Measurements from ENCODE around the gene GOLGA6C.
"Not testable (repeated sequence)": the region's sequence is repeated elsewhere in the genome, so short reads cannot be mapped to it uniquely, and the experiment has no call there.

Gene GOLGA6C, protein sequence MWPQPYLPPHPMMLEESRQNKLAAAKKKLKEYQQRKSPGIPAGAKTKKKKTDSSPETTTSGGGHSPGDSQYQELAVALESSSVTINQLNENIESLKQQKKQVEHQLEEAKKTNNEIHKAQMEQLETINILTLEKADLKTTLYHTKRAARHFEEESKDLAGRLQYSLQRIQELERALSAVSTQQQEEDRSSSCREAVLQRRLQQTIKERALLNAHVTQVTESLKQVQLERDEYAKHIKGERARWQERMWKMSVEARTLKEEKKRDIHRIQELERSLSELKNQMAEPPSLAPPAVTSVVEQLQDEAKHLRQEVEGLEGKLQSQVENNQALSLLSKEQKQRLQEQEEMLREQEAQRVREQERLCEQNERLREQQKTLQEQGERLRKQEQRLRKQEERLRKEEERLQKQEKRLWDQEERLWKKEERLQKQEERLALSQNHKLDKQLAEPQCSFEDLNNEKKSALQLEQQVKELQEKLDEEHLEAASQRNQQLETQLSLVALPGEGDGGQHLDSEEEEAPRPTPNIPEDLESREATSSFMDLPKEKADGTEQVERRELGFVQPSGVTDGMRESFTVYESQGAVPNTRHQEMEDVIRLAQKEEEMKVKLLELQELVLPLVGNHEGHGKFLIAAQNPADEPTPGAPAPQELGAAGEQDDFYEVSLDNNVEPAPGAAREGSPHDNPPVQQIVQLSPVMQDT

DNA sequence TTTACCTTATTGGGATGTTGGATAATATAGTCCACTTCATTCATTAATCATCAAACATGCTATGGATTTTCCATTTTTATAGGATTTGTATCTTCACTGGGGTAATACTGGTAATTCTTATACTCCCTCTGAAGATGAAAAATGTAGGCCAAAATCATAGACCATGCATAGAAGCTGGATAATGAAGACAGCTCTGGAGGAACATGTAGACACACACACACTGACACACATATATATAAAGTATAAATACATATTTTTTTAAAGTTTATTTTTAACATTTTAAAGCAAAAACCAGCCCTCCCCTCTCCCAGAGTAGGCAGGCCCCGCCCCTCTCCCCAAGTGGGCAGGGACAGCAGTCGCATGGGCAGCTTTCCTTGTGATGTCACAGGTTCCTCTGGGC lies at the start of gene GOLGA6C:
Gene GOLGA6C, plus strand, starts transcription at position 301 of the 400 bp plus-strand sequence. CDS start 265 bp downstream, outside the sequence.
- DNase-seq (ENCODE audit: low spot score) = not testable (repeated sequence)

DNA sequence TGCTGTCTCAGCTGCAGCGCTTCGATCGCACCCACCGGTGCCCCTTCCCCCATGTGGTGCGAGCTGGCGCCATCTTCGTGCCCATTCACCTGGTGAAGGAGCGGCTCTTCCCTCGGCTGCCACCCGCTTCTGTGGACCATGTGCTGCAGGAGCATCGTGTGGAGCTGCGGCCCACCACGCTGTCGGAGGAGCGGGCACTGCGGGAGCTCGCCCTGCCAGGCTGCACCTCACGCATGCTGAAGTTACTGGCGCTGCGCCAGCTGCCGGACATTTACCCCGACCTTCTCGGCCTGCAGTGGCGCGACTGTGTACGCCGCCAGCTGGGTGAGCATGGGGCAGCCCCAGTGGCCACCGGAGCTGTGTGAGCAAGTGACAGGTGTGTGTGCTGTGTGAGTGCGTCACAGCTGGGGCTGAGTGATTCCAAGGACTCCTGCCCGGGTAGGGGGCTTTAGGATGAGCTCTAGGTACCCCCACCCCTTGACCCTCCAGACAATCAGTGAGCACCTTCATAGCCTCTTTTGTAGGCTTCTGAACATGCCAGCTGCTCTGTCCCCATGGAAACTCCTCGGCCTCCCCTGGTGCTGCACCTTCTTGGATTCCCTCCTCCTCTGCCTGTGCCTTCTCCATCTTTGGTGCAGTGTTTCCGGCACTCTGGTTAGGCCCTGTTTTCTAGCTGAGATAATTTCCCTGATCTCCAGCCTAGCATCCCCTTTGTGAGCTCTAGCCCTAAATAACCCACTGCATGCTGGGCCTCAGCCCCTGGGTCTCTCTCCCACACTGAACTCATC lies 49.4 kb upstream of the GOLGA6C start:
- DNase-seq (ENCODE audit: low spot score) = no peak

DNA sequence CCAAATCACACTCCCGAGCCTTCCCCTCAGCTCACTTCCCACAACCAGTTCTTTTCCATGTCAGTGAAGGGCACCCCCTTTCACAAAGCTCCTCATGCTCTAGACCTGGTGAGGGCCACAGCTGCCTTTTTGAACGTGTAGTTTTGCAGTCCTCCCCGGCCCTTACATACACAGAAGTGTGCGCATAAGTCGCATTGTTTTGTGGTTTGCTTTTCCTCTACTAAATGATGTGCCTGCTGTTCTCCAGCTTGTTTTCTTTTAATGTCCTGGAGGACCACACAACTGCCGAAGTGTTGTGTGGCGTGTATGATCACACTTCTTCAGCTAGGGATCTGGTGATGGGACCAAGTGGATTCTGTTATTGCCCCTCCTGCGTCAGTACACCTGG lies 48.9 kb upstream of the GOLGA6C start:
- no peak for DNase-seq (ENCODE audit: low spot score)

DNA sequence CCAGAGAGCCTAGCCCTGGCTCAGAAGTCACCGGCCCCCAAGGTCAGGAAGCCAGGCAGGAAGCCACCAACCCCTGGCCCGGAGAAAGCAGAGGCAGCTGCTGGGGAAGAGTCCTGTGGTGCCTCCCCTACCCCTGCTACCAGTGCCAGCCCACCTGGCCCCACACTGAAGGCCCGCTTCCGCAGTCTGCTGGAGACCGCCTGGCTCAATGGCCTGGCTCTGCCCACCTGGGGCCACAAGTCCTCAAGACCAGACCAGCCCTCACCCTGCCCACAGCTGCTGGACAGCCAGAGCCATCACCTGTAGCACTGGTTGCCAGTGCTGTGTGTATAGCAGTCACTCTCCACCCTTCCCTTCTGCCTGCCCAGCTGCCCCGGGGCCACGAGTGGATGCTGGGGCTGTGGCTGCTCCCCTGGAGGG lies 47.3 kb upstream of the GOLGA6C start:
- no peak for DNase-seq (ENCODE audit: low spot score)

DNA sequence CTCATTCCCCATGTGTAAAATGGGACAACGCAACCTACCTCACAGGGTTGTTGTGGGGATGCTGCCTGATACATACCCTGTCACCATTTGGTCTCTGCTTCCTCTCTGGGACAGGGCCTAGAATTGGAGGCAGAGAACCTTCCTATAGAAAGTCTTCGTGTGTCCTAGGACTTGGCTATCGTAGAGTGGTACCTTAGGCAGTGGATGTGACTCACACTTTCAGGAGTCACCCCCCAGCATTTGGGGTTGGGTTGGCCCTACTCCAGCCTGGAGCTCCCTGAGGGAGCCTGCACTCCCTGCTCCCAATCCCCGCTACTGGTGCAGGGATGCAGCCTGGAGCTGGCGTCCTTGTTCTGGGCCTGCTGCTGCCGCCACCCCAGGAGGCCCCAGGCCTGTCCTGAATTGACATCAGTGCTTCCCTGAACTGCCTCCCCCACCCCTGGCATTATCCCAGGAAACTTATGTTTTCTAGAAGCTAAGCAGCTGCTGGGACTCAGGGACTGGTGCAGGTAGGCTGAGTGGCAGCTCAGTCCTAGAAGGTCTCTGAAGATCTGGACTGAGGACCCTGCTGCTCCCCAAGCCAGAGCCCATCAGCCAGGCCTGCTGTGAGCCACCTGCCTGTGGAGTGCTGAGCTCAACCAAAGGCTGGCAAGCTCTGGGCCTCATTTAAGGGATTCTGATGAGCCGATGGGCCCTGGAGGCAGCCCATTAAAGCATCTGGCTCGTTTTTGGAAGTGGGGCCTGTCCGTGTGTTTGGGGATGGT lies 46.5 kb upstream of the GOLGA6C start:
- DNase-seq (ENCODE audit: low spot score) = no peak

DNA sequence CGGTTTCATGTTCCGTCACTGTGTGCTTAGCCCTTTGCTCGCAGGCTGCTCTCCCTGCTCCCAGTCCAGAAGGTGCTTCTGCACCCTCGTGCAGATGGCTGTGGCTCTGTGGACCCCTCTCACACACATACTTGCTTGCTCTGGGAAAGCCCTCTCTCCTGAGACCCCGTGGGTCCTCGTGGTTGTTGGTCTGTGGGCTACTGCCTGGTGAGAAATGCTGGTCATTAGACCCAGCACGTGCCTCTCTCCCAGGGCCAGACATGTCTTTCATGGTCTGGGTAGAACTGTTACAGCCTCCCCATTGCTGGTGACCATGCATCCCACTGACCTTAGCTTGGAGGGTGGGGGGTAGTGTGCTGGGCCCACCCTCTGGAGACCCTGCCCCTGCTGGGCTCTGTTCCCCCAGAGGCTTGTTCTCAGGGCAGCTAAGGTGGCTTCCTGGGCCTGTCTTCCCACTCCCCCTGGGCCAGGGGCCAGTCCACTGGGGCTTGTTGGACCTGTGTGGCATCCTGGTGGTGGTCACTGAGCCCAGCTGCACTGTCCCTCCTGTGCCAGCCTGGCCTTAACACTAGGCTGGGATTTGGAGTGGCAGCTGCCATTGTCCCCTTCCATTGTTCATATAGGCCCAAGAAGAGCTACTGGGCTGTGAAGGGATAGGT lies 45.8 kb upstream of the GOLGA6C start:
- no peak for DNase-seq (ENCODE audit: low spot score)

DNA sequence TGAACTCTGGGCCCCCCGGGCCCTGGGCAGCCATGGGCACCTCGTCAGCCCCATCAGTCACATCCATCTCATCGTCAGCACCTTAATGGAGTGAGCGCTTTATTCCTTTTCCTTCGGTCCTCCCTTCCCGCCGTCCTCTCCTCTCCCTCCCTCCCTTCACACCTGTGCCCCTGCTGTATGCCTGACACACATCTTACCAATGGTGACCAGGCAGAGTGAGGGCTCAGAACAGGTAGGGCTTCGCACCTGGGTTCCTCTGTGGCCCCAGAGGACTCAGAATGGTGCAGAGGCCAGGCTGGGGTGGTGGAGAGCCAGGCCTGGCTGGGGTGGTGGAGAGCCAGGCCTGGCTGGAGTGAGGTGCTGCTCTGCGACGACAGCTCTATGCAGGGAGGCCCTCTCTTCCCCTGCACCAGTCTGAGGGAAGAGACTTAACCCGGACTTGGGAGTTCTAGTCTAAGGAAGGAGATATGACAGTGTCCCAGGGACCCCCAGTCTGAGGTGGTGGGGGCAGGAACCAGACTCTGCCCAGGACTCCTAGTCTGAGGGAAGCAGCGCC lies 44.8 kb upstream of the GOLGA6C start:
- no peak for DNase-seq (ENCODE audit: low spot score)

DNA sequence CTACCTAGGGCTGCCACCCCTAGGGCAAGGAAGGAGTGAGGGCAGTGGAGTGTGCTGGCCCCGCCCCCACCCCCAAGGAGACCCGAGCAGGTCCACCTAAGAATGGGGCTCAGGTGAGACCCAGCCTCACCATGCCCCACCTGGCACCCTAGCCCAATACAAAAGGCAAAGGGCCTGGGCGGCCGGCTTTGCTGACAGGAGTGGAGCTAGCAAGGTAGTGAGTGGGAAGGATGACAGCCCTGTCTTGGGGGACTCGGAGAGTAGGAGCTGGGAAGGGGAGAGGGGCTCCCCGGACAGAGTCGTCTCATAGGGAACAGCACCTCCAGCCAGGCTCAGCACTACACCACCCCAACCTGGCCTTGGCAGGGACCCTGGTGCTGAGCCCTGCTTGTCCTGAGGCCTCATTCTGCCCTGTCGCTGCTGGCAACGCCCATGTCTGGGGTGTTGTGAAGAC lies 44.3 kb upstream of the GOLGA6C start:
- DNase-seq (ENCODE audit: low spot score) = no peak

DNA sequence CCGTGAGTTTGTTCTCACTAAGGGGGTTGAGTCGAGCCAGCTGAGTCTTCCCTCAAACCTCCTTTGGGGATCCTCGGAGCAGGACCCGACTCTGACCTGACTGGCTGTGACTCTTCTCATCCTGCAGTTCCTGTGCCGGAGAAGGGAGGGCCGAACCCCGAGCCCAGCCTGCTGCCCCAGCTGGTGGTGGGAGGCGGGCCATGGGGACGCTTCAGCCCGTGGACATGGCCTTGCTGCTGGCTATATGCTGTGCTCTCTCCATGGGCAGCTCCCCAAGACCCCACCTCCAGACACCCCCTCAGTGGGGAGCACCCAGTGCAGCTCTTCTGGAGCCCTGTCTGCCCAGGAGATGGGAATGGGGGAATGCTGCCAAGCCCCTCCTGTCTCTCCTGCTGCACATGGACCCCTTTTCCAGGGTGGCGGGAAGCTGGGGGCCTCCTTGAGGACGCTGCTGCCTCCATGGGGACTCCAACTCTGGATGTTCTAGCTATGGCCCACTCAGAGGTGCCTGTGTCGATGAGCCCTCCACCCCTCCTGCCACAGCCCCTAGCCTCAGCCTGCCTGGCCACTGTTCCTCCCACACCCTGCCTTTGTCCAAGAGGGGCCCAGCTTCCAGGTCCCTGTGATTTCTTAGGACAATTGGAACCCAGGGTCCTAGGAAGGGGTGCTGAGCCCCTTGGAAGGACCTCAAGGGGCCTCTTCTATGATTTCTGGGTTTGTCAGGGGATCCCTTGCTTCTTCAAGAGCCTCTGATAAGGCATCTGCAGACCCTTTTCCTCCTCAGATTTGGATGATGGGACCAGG lies 43.6 kb upstream of the GOLGA6C start:
- DNase-seq (ENCODE audit: low spot score) = no peak

DNA sequence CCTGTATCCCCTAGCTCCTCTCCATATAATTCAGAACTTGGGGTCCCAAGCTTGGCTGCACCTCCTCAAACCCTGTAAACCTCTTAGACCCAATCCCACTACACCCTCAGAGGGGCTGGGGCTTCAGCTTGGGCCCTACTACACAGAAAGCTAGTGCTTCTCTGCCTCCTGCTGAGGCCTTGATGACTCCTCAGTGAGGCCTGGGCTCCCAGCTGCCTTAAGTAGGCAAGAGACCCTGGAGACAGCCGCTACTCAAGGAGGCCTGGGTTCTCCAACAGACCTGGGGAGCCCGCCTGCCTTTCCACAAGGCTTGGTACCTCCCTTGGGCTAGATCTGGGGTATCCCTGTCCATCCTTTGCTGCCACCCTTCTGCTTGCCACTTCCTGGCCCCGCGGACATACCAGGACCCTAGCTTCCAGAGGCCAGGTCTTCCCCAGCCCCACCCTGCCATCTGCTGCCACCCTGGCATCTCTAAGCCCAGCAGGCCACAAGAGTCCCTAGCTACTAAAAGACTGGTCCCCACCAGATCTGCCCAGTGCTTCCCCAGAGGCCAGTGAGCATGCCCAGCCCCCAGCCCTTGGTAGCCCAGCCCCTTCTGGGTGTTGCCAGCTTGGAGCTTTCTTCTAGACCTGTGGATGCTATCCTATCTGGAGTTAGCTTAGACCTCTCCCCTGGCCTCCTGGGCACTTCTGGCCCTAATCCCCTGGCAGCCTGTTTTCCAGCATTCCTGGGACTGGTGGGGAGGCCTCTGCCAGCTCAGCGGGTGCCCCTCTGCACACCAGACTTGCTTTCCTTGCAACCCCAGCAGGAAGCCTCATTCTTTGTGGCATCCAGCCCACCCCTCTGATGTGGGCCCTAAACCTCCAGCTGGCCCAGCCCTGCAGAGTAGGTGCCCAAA lies 42.8 kb upstream of the GOLGA6C start:
- DNase-seq (ENCODE audit: low spot score) = no peak

DNA sequence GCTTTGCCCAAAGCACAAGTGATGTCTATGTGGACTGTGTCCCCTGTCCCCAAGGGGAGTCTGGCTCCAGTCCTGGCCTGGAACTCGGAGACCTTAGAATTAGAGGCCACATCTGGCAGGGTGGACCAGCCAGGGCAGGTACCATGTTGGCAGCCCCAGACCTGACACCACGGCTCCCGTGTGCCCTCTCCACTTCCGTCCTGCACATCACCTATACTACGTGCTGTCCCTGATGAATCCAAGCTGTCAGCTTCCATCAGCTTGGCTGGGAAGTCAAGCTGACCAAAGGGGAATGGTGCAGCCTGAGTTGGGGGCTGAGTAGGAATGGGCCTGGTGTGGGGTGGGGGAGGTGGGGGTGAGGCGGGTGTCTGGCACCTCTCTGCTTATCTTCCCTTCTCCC lies 41.1 kb upstream of the GOLGA6C start:
- DNase-seq (ENCODE audit: low spot score) = no peak

DNA sequence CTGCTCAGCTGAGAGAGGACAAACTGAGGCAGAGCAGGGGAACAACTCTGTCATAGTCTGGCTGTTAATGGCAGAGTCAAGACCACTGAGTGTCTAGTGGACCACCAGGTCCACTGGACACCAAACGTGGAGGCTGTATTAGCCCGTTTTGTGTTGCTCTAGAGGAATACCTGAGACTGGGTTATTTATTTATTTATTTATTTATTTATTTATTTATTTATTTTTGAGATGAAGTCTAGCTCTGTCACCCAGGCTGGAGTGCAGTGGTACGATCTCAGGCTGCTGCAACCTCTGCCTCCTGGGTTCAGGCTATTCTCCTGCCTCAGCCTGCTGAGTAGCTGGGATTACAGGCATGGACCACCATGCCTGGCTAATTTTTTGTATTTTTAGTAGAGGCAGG lies 40.6 kb upstream of the GOLGA6C start:
- DNase-seq (ENCODE audit: low spot score) = not testable (repeated sequence)

DNA sequence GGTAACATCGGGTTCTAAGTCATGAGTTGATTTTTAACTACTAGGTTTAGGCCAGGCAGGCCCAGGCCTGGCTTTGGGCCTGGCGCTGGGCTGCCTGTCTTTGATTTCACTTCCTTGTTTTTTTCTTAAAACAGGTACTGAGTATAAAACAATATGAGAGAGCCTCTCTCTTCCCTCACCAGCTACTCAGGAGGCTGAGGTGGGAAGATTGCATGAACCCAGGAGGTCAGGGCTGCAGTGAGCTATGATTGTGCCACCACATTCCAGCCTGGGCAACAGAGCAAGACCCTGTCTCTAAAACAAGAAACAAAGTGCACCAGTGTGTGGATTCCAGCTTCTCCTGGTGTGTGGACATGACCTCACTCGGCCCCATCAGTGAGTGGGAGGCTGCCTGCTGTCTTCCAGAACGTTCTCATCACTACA lies 38.6 kb upstream of the GOLGA6C start:
- DNase-seq (ENCODE audit: low spot score) = not testable (repeated sequence)

DNA sequence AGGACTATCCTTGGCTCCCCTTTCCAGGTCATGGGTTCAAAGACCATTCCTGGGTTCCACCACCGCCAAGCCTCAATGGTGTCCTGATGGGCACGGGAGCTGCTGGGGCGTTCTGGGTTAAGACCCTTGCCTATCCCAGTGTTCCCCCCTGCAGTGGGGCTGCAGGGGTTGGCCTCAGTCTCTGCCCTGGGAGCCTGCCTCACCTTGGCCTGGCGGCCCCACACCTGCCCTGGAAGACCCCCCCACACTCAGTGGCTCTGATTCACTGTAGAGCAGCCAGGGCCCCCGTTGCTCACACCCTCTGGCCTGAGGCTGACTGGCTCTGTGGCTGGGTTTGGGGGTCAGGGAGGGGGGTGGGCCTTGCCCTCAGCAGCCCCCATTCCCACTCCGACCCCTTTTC lies 34.4 kb upstream of the GOLGA6C start:
- DNase-seq (ENCODE audit: low spot score) = no peak

DNA sequence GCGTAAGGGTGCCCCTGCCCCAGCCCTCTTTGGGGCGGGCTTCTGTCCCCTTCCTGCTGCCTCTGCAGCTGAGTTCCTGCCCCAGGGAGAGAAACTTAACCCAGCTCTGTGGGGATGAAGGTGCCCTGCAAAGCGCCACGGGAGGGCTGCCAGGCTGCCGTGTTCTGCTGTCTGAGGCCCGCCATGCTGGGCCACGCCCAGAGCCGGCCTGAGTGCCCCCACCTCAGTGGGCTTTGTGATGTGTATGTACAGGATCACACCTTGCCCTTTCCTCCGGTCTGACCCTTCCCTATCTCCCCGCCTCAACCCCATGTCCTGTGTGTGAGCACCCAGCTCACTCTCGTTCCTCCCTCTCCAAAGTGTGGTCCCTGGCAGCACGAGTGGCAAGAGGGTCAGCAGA lies 33.9 kb upstream of the GOLGA6C start:
- DNase-seq (ENCODE audit: low spot score) = no peak

DNA sequence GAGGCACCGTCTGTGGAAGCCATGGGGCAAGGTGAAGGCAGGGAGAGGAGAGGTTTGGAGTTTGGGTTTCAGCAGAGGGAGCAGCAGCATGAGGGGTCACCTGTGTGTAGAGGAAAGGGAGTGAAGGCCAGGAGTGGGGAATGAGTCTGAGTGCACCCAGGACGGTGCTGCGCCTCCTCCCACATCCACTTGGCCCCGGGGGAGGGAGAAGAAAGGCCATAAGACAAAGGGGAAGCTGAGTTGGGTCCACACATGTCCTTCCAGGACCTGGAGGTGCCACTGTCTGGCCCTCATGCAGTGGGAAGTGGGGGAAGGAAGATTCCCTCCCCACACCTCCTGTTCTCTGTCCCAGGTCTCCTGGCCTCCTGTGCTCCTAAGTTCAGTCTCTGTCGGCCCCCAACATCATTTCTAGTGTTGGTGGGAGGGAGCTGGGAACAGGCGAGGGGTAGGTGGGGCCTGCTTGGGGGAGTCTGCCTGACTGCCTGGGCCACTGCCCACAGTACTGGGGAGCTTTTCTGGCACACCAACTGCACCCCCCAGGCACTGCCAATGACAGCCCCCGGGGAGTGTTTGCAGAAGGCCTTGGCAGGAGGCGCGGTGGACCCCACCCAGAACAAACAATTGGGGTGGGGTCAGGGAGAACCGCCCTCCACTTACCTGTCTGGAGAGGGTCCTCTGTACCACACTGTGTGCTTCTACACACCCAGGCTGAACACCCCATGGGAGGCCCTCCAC lies 32.9 kb upstream of the GOLGA6C start:
- not testable (repeated sequence) for DNase-seq (ENCODE audit: low spot score)

DNA sequence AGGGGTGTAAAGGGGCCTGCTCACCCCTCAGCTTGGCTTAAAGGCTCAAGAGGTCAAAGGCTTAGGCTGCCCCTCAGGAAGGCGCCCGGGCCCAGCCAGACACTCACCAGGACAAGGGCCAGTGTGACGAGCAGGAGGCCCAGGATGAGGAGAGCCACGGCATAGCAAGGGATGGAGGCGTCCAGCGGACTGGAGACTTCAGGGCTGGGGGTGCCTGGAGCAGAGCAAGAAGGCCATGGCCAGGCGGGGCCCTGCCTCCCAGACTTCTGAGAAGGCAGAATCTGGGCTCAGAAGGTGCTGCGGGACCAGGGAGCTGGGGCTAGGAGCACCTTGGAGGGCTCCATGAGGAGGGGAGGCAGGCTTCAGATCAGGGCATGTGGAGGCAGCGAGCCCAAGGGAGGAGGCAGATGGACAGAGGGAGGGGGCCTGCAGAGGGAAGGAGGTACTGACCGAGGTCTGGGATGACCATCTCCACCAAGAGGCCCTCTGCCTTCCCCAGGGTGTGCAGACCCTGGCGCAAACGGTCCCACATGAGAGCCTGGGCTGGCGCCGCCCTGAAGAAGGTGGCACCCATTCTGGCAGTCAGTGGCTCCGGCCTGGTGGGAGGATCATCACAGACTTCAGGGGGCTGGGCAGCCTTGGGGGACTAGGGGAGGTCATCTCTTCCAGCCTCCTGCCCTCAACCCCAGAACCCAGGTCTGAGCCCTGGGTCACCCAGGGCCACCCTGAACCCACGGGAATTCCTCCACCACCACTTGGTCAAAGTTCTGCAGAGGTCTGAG lies 32.0 kb upstream of the GOLGA6C start:
- DNase-seq (ENCODE audit: low spot score) = no peak
